C4-2B (cell line): ENCODE measurements around the gene SYT1.

Source experiments
- CTCF ChIP-seq: fragments of 450-650 bp; conservative IDR thresholded peaks from 2 replicates; pipeline ENCODE4 v1.5.1; 2017; ENCODE audit warnings: mild to moderate bottlenecking
- ZFX ChIP-seq: fragments of 450-650 bp; IDR thresholded peaks from 2 replicates; pipeline ENCODE4 v1.6.1; 2017

GRCh38 chr12:79406993-79407392 is 542.4 kb downstream of the SYT1 start:
- TF ChIP-seq CTCF (no peak), ZFX (no peak)
